ENCODE measurements around the gene DUSP22.

DNA sequence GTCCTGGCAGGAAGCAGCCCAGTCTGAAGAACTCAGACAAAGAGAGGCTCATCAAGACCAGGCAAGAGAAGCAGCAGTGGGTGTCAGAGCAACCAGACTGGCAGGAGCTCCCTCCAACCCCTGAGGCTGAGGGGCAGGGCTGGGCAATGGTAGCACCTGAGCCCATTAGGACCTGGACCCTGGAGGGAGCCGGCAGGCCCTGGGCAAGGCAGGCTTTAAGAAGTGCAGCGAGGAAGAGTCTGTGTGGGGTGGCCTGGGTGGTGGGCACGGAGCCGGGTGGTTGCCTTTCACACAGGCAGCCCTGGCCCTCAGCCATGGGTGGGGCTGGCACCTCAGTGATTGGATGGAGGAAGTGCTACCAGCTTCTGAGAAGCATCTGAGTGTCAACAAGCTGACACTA, 66.1 kb downstream of the DUSP22 start:
- TF ChIP-seq, protein P1, sequence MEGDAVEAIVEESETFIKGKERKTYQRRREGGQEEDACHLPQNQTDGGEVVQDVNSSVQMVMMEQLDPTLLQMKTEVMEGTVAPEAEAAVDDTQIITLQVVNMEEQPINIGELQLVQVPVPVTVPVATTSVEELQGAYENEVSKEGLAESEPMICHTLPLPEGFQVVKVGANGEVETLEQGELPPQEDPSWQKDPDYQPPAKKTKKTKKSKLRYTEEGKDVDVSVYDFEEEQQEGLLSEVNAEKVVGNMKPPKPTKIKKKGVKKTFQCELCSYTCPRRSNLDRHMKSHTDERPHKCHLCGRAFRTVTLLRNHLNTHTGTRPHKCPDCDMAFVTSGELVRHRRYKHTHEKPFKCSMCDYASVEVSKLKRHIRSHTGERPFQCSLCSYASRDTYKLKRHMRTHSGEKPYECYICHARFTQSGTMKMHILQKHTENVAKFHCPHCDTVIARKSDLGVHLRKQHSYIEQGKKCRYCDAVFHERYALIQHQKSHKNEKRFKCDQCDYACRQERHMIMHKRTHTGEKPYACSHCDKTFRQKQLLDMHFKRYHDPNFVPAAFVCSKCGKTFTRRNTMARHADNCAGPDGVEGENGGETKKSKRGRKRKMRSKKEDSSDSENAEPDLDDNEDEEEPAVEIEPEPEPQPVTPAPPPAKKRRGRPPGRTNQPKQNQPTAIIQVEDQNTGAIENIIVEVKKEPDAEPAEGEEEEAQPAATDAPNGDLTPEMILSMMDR (conservative IDR thresholded peaks at IDR 0.05; ENCODE audit: low read depth, low read length), result no peak
- TF ChIP-seq EZH2 (IDR thresholded peaks at IDR 0.05; ENCODE audit: borderline replicate concordance, low read depth, low read length, poor library complexity, severe bottlenecking), result no peak
